ENCODE data around the gene DZIP1.

DNA sequence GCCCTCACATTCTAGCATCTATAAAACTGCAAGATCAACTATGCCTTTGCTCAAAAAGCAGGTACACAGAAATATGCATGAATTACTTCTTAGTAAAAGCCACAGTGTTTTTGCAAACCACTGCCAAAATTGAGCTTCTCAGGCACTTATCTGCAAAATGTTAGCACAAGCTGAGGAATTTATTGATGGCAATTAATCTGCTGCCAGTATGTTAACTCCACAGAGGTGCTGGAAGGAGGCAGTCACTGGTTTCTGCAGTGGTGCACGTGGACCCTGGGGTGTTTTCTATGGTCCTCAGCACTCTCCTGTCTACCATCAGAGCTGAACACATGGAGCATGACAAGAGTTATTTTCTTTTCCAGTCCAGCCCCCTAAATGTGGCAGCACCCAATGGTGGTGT lies 47.8 kb downstream of the DZIP1 start:
- TF ChIP-seq EP300 (IDR thresholded peaks at IDR 0.05; ENCODE audit: borderline replicate concordance): no peak
- no peak for TF ChIP-seq TAF1 (IDR thresholded peaks at IDR 0.05; ENCODE audit: low read depth)
- TF ChIP-seq YY1 (IDR thresholded peaks at IDR 0.05; ENCODE audit: low read depth): no peak
- TF ChIP-seq, protein P1, sequence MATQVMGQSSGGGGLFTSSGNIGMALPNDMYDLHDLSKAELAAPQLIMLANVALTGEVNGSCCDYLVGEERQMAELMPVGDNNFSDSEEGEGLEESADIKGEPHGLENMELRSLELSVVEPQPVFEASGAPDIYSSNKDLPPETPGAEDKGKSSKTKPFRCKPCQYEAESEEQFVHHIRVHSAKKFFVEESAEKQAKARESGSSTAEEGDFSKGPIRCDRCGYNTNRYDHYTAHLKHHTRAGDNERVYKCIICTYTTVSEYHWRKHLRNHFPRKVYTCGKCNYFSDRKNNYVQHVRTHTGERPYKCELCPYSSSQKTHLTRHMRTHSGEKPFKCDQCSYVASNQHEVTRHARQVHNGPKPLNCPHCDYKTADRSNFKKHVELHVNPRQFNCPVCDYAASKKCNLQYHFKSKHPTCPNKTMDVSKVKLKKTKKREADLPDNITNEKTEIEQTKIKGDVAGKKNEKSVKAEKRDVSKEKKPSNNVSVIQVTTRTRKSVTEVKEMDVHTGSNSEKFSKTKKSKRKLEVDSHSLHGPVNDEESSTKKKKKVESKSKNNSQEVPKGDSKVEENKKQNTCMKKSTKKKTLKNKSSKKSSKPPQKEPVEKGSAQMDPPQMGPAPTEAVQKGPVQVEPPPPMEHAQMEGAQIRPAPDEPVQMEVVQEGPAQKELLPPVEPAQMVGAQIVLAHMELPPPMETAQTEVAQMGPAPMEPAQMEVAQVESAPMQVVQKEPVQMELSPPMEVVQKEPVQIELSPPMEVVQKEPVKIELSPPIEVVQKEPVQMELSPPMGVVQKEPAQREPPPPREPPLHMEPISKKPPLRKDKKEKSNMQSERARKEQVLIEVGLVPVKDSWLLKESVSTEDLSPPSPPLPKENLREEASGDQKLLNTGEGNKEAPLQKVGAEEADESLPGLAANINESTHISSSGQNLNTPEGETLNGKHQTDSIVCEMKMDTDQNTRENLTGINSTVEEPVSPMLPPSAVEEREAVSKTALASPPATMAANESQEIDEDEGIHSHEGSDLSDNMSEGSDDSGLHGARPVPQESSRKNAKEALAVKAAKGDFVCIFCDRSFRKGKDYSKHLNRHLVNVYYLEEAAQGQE (IDR thresholded peaks at IDR 0.05; ENCODE audit: low read depth): no peak
- no peak for TF ChIP-seq CREB1 (IDR thresholded peaks at IDR 0.05; ENCODE audit: low read depth)
- no peak for TF ChIP-seq RAD21 (IDR thresholded peaks at IDR 0.05; ENCODE audit: low read depth)
- no peak for TF ChIP-seq ZBTB7A (IDR thresholded peaks at IDR 0.05; ENCODE audit: low read depth)
- TF ChIP-seq, protein P2, sequence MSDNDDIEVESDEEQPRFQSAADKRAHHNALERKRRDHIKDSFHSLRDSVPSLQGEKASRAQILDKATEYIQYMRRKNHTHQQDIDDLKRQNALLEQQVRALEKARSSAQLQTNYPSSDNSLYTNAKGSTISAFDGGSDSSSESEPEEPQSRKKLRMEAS (IDR thresholded peaks at IDR 0.05): no peak
- TF ChIP-seq EGR1 (IDR thresholded peaks at IDR 0.05): no peak
- TF ChIP-seq, protein P3, sequence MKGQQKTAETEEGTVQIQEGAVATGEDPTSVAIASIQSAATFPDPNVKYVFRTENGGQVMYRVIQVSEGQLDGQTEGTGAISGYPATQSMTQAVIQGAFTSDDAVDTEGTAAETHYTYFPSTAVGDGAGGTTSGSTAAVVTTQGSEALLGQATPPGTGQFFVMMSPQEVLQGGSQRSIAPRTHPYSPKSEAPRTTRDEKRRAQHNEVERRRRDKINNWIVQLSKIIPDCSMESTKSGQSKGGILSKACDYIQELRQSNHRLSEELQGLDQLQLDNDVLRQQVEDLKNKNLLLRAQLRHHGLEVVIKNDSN (IDR thresholded peaks at IDR 0.05): no peak
- no peak for TF ChIP-seq CEBPB (IDR thresholded peaks at IDR 0.05)
- no peak for TF ChIP-seq TCF12 (IDR thresholded peaks at IDR 0.05; ENCODE audit: low read depth)
